ENCODE measurements around the gene ITIH5. TPM values are rescaled to one million over a fixed set of nuclear protein-coding genes. Genes with fewer than 3 reads are reported as not detected.

The ITIH5 gene
- total and polyA plus RNA-seq, 9 of the 15 experiments (the other 6 are each of a cell fraction or from before 2014, with no cell fraction given), result 0.52 to 4.5 (median 2.6) TPM

DNA sequence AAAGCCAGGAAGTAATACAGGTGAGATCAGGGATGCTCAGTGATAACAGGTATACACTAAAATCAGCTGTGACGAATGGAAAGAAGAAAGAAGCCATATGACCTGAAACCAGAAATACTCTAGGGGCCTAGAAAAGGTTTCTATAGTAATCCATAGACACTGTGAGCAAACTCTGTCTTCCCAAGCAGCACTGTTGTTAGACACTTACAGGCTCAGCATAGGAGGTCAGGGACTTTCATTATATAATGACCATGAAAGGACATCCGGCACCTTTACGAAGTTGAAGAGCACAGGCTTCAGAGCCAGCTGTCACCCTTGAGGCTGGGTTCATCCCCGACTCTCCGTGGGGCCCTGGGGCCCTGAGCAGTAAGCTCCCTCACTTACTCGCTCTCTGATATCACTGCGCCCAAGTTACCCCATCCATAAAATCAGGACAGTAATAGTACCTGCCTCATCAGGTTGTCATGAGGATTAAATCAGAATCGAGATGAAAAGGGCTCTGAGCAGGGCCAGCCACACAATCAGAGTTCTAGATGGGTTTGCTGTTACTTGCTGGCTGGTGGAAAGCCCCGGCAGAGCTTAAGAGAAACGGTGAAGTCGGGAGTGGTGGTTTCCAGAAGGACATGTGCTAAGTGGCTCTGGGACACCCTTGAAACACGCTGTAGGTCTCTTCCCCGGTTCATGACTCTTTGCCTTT is 79.5 kb downstream of the ITIH5 start (continued):
- TF ChIP-seq, protein P1, sequence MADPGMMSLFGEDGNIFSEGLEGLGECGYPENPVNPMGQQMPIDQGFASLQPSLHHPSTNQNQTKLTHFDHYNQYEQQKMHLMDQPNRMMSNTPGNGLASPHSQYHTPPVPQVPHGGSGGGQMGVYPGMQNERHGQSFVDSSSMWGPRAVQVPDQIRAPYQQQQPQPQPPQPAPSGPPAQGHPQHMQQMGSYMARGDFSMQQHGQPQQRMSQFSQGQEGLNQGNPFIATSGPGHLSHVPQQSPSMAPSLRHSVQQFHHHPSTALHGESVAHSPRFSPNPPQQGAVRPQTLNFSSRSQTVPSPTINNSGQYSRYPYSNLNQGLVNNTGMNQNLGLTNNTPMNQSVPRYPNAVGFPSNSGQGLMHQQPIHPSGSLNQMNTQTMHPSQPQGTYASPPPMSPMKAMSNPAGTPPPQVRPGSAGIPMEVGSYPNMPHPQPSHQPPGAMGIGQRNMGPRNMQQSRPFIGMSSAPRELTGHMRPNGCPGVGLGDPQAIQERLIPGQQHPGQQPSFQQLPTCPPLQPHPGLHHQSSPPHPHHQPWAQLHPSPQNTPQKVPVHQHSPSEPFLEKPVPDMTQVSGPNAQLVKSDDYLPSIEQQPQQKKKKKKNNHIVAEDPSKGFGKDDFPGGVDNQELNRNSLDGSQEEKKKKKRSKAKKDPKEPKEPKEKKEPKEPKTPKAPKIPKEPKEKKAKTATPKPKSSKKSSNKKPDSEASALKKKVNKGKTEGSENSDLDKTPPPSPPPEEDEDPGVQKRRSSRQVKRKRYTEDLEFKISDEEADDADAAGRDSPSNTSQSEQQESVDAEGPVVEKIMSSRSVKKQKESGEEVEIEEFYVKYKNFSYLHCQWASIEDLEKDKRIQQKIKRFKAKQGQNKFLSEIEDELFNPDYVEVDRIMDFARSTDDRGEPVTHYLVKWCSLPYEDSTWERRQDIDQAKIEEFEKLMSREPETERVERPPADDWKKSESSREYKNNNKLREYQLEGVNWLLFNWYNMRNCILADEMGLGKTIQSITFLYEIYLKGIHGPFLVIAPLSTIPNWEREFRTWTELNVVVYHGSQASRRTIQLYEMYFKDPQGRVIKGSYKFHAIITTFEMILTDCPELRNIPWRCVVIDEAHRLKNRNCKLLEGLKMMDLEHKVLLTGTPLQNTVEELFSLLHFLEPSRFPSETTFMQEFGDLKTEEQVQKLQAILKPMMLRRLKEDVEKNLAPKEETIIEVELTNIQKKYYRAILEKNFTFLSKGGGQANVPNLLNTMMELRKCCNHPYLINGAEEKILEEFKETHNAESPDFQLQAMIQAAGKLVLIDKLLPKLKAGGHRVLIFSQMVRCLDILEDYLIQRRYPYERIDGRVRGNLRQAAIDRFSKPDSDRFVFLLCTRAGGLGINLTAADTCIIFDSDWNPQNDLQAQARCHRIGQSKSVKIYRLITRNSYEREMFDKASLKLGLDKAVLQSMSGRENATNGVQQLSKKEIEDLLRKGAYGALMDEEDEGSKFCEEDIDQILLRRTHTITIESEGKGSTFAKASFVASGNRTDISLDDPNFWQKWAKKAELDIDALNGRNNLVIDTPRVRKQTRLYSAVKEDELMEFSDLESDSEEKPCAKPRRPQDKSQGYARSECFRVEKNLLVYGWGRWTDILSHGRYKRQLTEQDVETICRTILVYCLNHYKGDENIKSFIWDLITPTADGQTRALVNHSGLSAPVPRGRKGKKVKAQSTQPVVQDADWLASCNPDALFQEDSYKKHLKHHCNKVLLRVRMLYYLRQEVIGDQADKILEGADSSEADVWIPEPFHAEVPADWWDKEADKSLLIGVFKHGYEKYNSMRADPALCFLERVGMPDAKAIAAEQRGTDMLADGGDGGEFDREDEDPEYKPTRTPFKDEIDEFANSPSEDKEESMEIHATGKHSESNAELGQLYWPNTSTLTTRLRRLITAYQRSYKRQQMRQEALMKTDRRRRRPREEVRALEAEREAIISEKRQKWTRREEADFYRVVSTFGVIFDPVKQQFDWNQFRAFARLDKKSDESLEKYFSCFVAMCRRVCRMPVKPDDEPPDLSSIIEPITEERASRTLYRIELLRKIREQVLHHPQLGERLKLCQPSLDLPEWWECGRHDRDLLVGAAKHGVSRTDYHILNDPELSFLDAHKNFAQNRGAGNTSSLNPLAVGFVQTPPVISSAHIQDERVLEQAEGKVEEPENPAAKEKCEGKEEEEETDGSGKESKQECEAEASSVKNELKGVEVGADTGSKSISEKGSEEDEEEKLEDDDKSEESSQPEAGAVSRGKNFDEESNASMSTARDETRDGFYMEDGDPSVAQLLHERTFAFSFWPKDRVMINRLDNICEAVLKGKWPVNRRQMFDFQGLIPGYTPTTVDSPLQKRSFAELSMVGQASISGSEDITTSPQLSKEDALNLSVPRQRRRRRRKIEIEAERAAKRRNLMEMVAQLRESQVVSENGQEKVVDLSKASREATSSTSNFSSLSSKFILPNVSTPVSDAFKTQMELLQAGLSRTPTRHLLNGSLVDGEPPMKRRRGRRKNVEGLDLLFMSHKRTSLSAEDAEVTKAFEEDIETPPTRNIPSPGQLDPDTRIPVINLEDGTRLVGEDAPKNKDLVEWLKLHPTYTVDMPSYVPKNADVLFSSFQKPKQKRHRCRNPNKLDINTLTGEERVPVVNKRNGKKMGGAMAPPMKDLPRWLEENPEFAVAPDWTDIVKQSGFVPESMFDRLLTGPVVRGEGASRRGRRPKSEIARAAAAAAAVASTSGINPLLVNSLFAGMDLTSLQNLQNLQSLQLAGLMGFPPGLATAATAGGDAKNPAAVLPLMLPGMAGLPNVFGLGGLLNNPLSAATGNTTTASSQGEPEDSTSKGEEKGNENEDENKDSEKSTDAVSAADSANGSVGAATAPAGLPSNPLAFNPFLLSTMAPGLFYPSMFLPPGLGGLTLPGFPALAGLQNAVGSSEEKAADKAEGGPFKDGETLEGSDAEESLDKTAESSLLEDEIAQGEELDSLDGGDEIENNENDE (IDR thresholded peaks at IDR 0.05; ENCODE audit: low read depth, low read length), result no peak
- TF ChIP-seq POLR2AphosphoS2 (IDR thresholded peaks at IDR 0.05; ENCODE audit: low read length) (no peak), THRAP3 (IDR thresholded peaks at IDR 0.05; ENCODE audit: borderline replicate concordance) (no peak), SMARCE1 (IDR thresholded peaks at IDR 0.05) (no peak), KAT8 (IDR thresholded peaks at IDR 0.05; ENCODE audit: low read depth) (no peak)
